ENCODE data around the gene EIF5B. TPM values are rescaled to one million over a fixed set of nuclear protein-coding genes. Genes with fewer than 3 reads are reported as not detected.

EIF5B gene
- total RNA-seq, 1 donor from 2014 or later, result 58.2 TPM

Other genes starting within 250 kb of the EIF5B start
- 0.20 and 0.25 TPM in 2 replicates for gene C2orf15, start 195.7 kb upstream of the EIF5B start, total RNA-seq
- gene TSGA10, start 182.4 kb upstream of the EIF5B start, total RNA-seq, result 5.0 and 5.9 TPM in 2 replicates
- 6.1 and 6.6 TPM in 2 replicates for gene LIPT1, start 182.4 kb upstream of the EIF5B start, total RNA-seq
- 73.7 and 78.7 TPM in 2 replicates for gene MITD1, start 156.3 kb upstream of the EIF5B start, total RNA-seq
- gene MRPL30, start 156.2 kb upstream of the EIF5B start, total RNA-seq, result 22.7 and 23.2 TPM in 2 replicates
- gene LYG2, start 81.7 kb upstream of the EIF5B start, total RNA-seq, result not detected in 2 replicates
- 2.7 and 2.8 TPM in 2 replicates for gene LYG1, start 36.2 kb upstream of the EIF5B start, total RNA-seq
- 33.2 and 37.7 TPM in 2 replicates for gene TXNDC9, start 1.1 kb upstream of the EIF5B start, total RNA-seq
- 39.4 and 40.7 TPM in 2 replicates for gene REV1, start 152.6 kb downstream of the EIF5B start, total RNA-seq